Karpas-422 (cell line): ENCODE measurements around the gene GPR62. TPM values are rescaled to one million over a fixed set of nuclear protein-coding genes. Genes with fewer than 3 reads are reported as not detected.

ENCODE experiments used
- DNase-seq: peaks from one replicate; pipeline ENCODE4 v3.0.0-alpha.2; 2015
- H2AFZ ChIP-seq: fragments of 200-600 bp; sonication (generic); 2 replicates; pipeline ENCODE4 v1.6.1; 2014; ENCODE audit warnings: antibody characterized with exemption, low read length, mixed read lengths
- H3K27ac ChIP-seq: fragments of 200-600 bp; sonication (generic); 2 replicates; pipeline ENCODE4 v1.5.1; 2014; ENCODE audit warnings: mild to moderate bottlenecking, low read length, moderate library complexity
- H3K27me3 ChIP-seq: fragments of 200-600 bp; sonication (generic); 2 replicates; pipeline ENCODE4 v1.6.1; 2014; ENCODE audit warnings: low read length, mixed read lengths
- H3K36me3 ChIP-seq: fragments of 200-600 bp; sonication (generic); 2 replicates; pipeline ENCODE4 v1.6.1; 2014; ENCODE audit warnings: low read length, mixed read lengths; ENCODE audit not compliant: insufficient read depth
- H3K4me1 ChIP-seq: fragments of 200-600 bp; sonication (generic); 2 replicates; pipeline ENCODE4 v1.6.1; 2014; ENCODE audit warnings: mild to moderate bottlenecking, low read length, mixed read lengths
- H3K4me2 ChIP-seq: fragments of 200-600 bp; sonication (generic); 2 replicates; pipeline ENCODE4 v1.6.1; 2014; ENCODE audit warnings: low read length, low read depth, mild to moderate bottlenecking; ENCODE audit not compliant: poor library complexity, severe bottlenecking
- H3K4me3 ChIP-seq: fragments of 200-600 bp; sonication (generic); 2 replicates; pipeline ENCODE4 v1.5.1; 2014; ENCODE audit warnings: mild to moderate bottlenecking, antibody characterized with exemption, low read length, mixed read lengths
- H3K79me2 ChIP-seq: fragments of 200-600 bp; sonication (generic); 2 replicates; pipeline ENCODE4 v1.6.1; 2014; ENCODE audit warnings: mild to moderate bottlenecking, low read length, mixed read lengths
- H3K9ac ChIP-seq: fragments of 200-600 bp; sonication (generic); 2 replicates; pipeline ENCODE4 v1.6.0; 2014; ENCODE audit warnings: low read length
- H3K9me2 ChIP-seq: fragments of 200-600 bp; sonication (generic), shearing (Covaris generic); replicated peaks from 2 replicates; pipeline ENCODE4 v1.6.0; 2014; ENCODE audit warnings: mild to moderate bottlenecking, low read length, moderate library complexity; ENCODE audit not compliant: insufficient read depth
- H3K9me3 ChIP-seq: fragments of 300-700, 200-600 bp; sonication (generic); 2 replicates; pipeline ENCODE4 v1.6.1; 2014; ENCODE audit warnings: low read length, mixed read lengths
- H4K20me1 ChIP-seq: fragments of 200-600 bp; sonication (generic); 2 replicates; pipeline ENCODE4 v1.6.1; 2014; ENCODE audit warnings: mild to moderate bottlenecking, antibody characterized with exemption, low read length, low read depth; ENCODE audit not compliant: insufficient read depth
- small RNA-seq: library from RNA; depleted of rRNA; stranded (forward); fragments of <200 nt; gene quantifications from one replicate; pipeline ENCODE3, GENCODE V24; 2014
- total RNA-seq: library from RNA; depleted of rRNA; stranded (reverse); fragments of >200 nt; shearing (Covaris generic); gene quantifications from 2 replicates; pipeline ENCODE4 v1.2.3, GENCODE V29; 2014; ENCODE audit warnings: low replicate concordance; rRNA removed

GPR62 gene
- total RNA-seq, 1 experiment from 2014 or later, result not detected

GRCh38 chr3:52004163-52004787 is 49.1 kb downstream of the GPR62 start:
- no peak overlapping the region for H2AFZ ChIP-seq
- no peaks in the 10 kb centered on the region for H3K79me2 ChIP-seq
- H3K27ac ChIP-seq, result no peak overlapping the region
- H4K20me1 ChIP-seq, result peaks cover 5% of the 10 kb centered on the region; the same call in 1 of the 2 replicates
- H3K9ac ChIP-seq, result no peak overlapping the region
- H3K4me1 ChIP-seq, result peaks cover 20% of the 10 kb centered on the region
- H3K27me3 ChIP-seq, result no peaks in the 10 kb centered on the region
- no peak overlapping the region for H3K4me3 ChIP-seq
- no peaks in the 10 kb centered on the region for H3K9me2 ChIP-seq
- H3K4me2 ChIP-seq, result no peak overlapping the region
- peak; percentile 78 for DNase-seq
- no peaks in the 10 kb centered on the region for H3K9me3 ChIP-seq
- H3K36me3 ChIP-seq, result no peaks in the 10 kb centered on the region

GRCh38 chr3:52004906-52005395 is 49.8 kb downstream of the GPR62 start:
- no peaks in the 10 kb centered on the region for H3K9me2 ChIP-seq

GRCh38 chr3:52005571-52005986 is 50.4 kb downstream of the GPR62 start:
- H2AFZ ChIP-seq, result no peak overlapping the region

More at GRCh38 chr3:52004906-52005395, 49.8 kb downstream of the GPR62 start:
- H3K4me3 ChIP-seq, result no peak overlapping the region
- peaks cover 5% of the 10 kb centered on the region; the same call in 1 of the 2 replicates for H4K20me1 ChIP-seq
- H3K9ac ChIP-seq, result no peak overlapping the region
- no peaks in the 10 kb centered on the region for H3K9me3 ChIP-seq
- H3K27me3 ChIP-seq, result no peaks in the 10 kb centered on the region
- no peak overlapping the region for H3K27ac ChIP-seq
- no peak for DNase-seq
- no peak overlapping the region for H3K4me2 ChIP-seq
- peaks cover 20% of the 10 kb centered on the region for H3K4me1 ChIP-seq
- no peaks in the 10 kb centered on the region for H3K36me3 ChIP-seq
- no peaks in the 10 kb centered on the region for H3K79me2 ChIP-seq
- no peak overlapping the region for H2AFZ ChIP-seq

GRCh38 chr3:52006017-52006819 is 51.0 kb downstream of the GPR62 start:
- no peaks in the 10 kb centered on the region for H3K79me2 ChIP-seq
- DNase-seq, result no peak
- H3K9ac ChIP-seq, result no peak overlapping the region
- H3K36me3 ChIP-seq, result no peaks in the 10 kb centered on the region
- H3K4me3 ChIP-seq, result no peak overlapping the region
- H3K9me2 ChIP-seq, result no peaks in the 10 kb centered on the region
- no peak overlapping the region for H2AFZ ChIP-seq
- H3K4me2 ChIP-seq, result no peak overlapping the region
- H3K4me1 ChIP-seq, result peaks cover 20% of the 10 kb centered on the region
- peaks cover 5% of the 10 kb centered on the region; the same call in 1 of the 2 replicates for H4K20me1 ChIP-seq
- H3K27ac ChIP-seq, result no peak overlapping the region
- no peaks in the 10 kb centered on the region for H3K9me3 ChIP-seq
- H3K27me3 ChIP-seq, result no peaks in the 10 kb centered on the region

More at GRCh38 chr3:52005571-52005986, 50.4 kb downstream of the GPR62 start:
- H3K4me1 ChIP-seq, result peaks cover 20% of the 10 kb centered on the region
- no peak overlapping the region for H3K4me3 ChIP-seq
- H3K9ac ChIP-seq, result no peak overlapping the region
- DNase-seq, result no peak
- H3K27me3 ChIP-seq, result no peaks in the 10 kb centered on the region
- no peaks in the 10 kb centered on the region for H3K9me2 ChIP-seq
- peaks cover 5% of the 10 kb centered on the region; the same call in 1 of the 2 replicates for H4K20me1 ChIP-seq
- no peaks in the 10 kb centered on the region for H3K36me3 ChIP-seq
- no peak overlapping the region for H3K4me2 ChIP-seq
- H3K79me2 ChIP-seq, result no peaks in the 10 kb centered on the region
- no peak overlapping the region for H3K27ac ChIP-seq
- H3K9me3 ChIP-seq, result no peaks in the 10 kb centered on the region

DNA sequence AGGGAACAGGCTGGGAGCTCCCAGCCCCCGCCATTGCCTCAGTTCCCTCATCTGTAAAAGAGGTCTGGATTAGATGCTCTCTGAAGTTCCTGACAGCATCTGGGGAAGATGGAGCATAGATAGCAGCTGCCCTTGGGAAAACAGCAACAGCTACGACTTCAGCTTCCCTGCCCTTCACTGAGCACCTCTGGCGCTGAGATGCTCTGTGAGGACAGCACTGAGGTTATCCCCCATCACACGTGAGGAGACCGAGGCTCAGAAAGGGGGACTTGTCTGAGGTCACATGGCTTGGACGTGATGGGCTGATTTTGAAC is 51.6 kb downstream of the GPR62 start:
- Histone ChIP-seq H3K4me3 (no peak overlapping the region), H2AFZ (no peak overlapping the region), H3K27ac (no peak overlapping the region), H3K9me2 (no peaks in the 10 kb centered on the region), H3K9me3 (no peaks in the 10 kb centered on the region), H3K4me1 (peaks cover 14% of the 10 kb centered on the region), H3K9ac (no peak overlapping the region), H3K4me2 (no peak overlapping the region), H3K79me2 (no peaks in the 10 kb centered on the region), H3K27me3 (no peaks in the 10 kb centered on the region), H3K36me3 (no peaks in the 10 kb centered on the region), H4K20me1 (peaks cover 5% of the 10 kb centered on the region; the same call in 1 of the 2 replicates)
- DNase-seq, result no peak

Small RNA genes lying within 50 kb of the gene (small RNA-seq; reads per million reads assigned to genes)
- not detected for gene AC115284.1

Other genes starting within 250 kb of the GPR62 start
- 0.19 and 1.1 TPM in 2 replicates for gene GRM2, start 248.3 kb upstream of the GPR62 start, total RNA-seq
- gene IQCF6, start 176.1 kb upstream of the GPR62 start, total RNA-seq, result not detected in 2 replicates
- not detected in 2 replicates for gene IQCF2, start 93.8 kb upstream of the GPR62 start, total RNA-seq
- not detected in 2 replicates for gene IQCF5, start 79.8 kb upstream of the GPR62 start, total RNA-seq
- gene IQCF1, start 52.0 kb upstream of the GPR62 start, total RNA-seq, result not detected in 2 replicates
- 15.1 and 39.8 TPM in 2 replicates for gene RRP9, start 13.5 kb upstream of the GPR62 start, total RNA-seq
- 29.1 and 43.5 TPM in 2 replicates for gene PARP3, start 13.0 kb upstream of the GPR62 start, total RNA-seq
- 16.9 and 17.9 TPM in 2 replicates for gene PCBP4, start 12.1 kb downstream of the GPR62 start, total RNA-seq
- 104 and 118 TPM in 2 replicates for gene ABHD14B, start 18.7 kb downstream of the GPR62 start, total RNA-seq
- gene ABHD14A, start 19.7 kb downstream of the GPR62 start, total RNA-seq, result 36.9 and 58.2 TPM in 2 replicates
- gene ACY1, start 28.2 kb downstream of the GPR62 start, total RNA-seq, result 71.0 and 97.0 TPM in 2 replicates
- gene RPL29, start 40.5 kb downstream of the GPR62 start, total RNA-seq, result 2,656 and 3,245 TPM in 2 replicates
- 11.1 and 21.2 TPM in 2 replicates for gene DUSP7, start 101.2 kb downstream of the GPR62 start, total RNA-seq
- 12.7 and 18.6 TPM in 2 replicates for gene POC1A, start 199.0 kb downstream of the GPR62 start, total RNA-seq
- gene ALAS1, start 242.8 kb downstream of the GPR62 start, total RNA-seq, result 24.8 and 41.6 TPM in 2 replicates